Choroid plexus epithelial cell (primary cell): ENCODE measurements around the gene WDR41.

ENCODE experiments used
- DNase-seq: peaks from one replicate; pipeline ENCODE4 v3.0.0-alpha.2; 2010; ENCODE audit warnings: low read depth
- H3K4me3 ChIP-seq: 2 replicates; pipeline ENCODE4 v1.5.1; 2011; ENCODE audit warnings: low read depth, mild to moderate bottlenecking, control low read depth, low read length, moderate library complexity
- TF ChIP-seq, protein P1 (sequence below): conservative IDR thresholded peaks from 2 replicates; pipeline ENCODE4 v1.5.1; 2011; ENCODE audit warnings: low read depth, mild to moderate bottlenecking, control low read depth, inconsistent platforms, low read length, moderate library complexity

Gene WDR41

GRCh38 chr5:77420940-77421339, 71.2 kb downstream of the WDR41 start:
- no peak overlapping the region for H3K4me3 ChIP-seq
- no peak for DNase-seq
- TF ChIP-seq, protein P1, sequence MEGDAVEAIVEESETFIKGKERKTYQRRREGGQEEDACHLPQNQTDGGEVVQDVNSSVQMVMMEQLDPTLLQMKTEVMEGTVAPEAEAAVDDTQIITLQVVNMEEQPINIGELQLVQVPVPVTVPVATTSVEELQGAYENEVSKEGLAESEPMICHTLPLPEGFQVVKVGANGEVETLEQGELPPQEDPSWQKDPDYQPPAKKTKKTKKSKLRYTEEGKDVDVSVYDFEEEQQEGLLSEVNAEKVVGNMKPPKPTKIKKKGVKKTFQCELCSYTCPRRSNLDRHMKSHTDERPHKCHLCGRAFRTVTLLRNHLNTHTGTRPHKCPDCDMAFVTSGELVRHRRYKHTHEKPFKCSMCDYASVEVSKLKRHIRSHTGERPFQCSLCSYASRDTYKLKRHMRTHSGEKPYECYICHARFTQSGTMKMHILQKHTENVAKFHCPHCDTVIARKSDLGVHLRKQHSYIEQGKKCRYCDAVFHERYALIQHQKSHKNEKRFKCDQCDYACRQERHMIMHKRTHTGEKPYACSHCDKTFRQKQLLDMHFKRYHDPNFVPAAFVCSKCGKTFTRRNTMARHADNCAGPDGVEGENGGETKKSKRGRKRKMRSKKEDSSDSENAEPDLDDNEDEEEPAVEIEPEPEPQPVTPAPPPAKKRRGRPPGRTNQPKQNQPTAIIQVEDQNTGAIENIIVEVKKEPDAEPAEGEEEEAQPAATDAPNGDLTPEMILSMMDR = no peak

DNA sequence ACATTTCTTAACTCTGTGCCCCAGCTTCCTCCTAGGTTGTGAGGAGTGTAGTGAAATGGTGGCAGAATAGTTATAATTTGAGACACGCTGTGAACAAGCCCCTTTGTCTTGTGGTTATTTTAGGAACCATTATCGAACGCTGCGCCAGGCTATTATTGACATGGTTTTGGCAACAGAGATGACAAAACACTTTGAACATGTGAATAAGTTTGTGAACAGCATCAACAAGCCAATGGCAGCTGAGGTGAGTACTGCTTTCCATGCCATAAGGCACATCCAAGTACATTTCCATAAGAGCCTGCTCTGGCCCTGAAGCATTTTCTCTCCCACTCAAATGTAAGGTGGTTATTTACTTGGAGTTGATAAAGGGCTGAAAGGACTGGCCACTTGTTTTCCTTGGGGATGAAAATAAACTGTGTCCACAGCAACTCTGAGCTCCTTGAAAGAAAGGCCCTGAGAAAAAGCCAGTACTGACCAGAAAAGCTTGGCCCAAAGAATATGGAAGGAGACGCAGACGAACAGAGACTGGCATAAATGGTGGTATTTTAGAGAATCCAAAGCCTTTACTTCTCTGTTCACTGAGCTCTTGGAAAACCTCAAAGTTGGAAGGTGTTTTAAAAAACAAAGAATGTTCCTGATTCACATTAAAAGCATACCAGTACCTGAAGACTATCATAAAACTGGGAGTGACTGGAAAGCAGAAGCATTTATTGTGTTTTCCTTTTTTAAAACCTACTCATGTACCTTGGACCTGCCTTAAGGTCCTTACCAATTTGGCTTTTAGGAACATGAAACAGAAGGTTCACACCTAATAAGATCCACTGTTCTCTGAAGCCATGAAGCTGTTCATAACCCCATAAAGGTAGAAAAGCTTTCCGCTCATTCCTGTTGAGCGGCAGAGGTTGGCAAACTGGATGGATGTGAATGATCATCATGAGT, 72.2 kb downstream of the WDR41 start:
- no peak for DNase-seq
- H3K4me3 ChIP-seq = no peak overlapping the region
- TF ChIP-seq, protein P1 = no peak

DNA sequence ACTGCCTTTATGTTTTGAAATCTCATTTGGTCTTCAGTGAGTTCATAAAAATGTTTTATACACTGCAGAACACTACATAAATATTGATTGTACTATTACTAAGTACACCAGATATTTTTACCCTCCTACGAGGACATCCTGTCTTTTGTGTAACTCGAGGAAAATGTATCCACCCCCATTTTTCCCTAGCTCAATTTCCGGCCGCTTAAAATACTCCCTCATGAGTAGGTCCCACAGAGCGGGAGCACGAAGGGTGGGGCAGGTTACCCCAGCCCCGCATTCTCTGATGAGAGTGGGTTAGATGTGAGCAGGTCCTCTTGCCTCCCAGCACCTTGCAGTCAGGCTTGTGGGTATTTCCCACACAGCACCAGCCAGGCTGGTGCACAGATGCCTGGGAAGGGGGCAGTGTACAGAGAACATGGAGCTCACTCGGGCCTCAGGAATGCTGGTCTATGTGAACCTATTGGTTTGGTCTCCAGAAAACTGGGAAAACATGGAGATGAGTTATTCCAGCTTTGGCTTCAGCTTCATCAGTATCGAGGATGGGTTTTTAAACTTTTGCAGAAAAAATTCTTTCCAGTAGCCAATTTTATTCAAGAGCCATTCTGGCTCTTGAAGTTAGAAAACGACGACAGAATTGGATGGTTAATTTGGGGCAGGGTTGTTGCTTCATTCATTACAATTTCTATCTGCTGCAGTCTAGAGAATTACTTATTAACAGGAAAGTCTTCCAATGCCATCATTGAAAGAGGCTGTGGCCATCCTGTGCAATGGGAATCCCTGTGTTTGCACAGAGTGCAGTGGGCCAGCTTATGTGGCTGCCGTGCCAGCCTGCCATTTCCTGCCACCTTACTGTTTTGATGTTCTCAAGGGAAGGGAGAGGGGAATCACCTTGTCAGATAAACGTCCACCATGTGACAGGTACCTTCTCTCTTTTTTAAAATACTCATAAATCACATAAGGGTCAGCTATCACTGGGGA, 73.2 kb downstream of the WDR41 start:
- DNase-seq = no peak
- TF ChIP-seq, protein P1 = no peak
- H3K4me3 ChIP-seq = no peak overlapping the region

- TF ChIP-seq, protein P1 = no peak
- H3K4me3 ChIP-seq = no peak overlapping the region
- DNase-seq = no peak
These were observed 74.0 kb downstream of the WDR41 start for GRCh38 chr5:77418162-77418561.

- DNase-seq = no peak
- no peak overlapping the region for H3K4me3 ChIP-seq
- TF ChIP-seq, protein P1 = no peak
These were observed 79.1 kb downstream of the WDR41 start for GRCh38 chr5:77413049-77413448.

- DNase-seq = no peak
- H3K4me3 ChIP-seq = no peak overlapping the region
- TF ChIP-seq, protein P1 = no peak
These were observed 82.1 kb downstream of the WDR41 start for GRCh38 chr5:77409870-77410621.
